Epithelial cell of esophagus (primary cell): ENCODE data around the gene SEC62.
A peak's percentile ranks its signal among the peaks of the same experiment; 100 is the strongest.

Source experiments
- DNase-seq: peaks from one replicate; pipeline ENCODE4 v3.0.0; 2010; ENCODE audit warnings: low read depth
- H3K4me3 ChIP-seq: 2 replicates; pipeline ENCODE4 v1.5.1; 2011; ENCODE audit warnings: mild to moderate bottlenecking, low read length, control low read depth
- TF ChIP-seq, protein P1 (sequence below): IDR thresholded peaks from 2 replicates; pipeline ENCODE4 v1.5.1; 2011; ENCODE audit warnings: low read depth, mild to moderate bottlenecking, low read length, control low read depth, inconsistent platforms; ENCODE audit not compliant: insufficient read depth; ENCODE audit errors: missing control alignments

Gene SEC62

GRCh38 chr3:169939751-169940150, 26.9 kb upstream of the SEC62 start:
- TF ChIP-seq, protein P1, sequence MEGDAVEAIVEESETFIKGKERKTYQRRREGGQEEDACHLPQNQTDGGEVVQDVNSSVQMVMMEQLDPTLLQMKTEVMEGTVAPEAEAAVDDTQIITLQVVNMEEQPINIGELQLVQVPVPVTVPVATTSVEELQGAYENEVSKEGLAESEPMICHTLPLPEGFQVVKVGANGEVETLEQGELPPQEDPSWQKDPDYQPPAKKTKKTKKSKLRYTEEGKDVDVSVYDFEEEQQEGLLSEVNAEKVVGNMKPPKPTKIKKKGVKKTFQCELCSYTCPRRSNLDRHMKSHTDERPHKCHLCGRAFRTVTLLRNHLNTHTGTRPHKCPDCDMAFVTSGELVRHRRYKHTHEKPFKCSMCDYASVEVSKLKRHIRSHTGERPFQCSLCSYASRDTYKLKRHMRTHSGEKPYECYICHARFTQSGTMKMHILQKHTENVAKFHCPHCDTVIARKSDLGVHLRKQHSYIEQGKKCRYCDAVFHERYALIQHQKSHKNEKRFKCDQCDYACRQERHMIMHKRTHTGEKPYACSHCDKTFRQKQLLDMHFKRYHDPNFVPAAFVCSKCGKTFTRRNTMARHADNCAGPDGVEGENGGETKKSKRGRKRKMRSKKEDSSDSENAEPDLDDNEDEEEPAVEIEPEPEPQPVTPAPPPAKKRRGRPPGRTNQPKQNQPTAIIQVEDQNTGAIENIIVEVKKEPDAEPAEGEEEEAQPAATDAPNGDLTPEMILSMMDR: no peak
- DNase-seq: no peak

GRCh38 chr3:169940470-169941181, 26.0 kb upstream of the SEC62 start:
- TF ChIP-seq, protein P1: no peak
- H3K4me3 ChIP-seq: no peak overlapping the region
- no peak for DNase-seq

More at GRCh38 chr3:169939751-169940150, 26.9 kb upstream of the SEC62 start:
- no peak overlapping the region for H3K4me3 ChIP-seq

DNA sequence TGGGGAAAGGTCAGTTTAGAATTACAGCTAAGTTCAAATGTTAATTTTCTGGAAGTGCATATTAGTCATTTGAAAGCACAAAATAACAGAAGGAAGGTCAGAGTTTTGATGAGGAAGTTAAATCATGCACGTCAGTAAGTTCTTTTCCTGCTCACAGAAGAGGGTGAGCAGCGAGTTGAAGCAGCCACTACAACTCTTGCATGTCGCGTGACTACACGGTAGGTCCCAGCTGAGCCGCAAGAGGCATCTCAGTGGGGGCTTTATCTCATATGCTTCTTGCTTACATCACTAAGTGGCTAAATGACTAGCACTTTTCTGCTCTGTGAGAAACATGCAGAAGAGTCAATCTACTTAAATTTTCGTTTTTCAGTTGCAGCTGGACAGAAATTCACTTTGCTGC, 21.3 kb upstream of the SEC62 start:
- H3K4me3 ChIP-seq: no peak overlapping the region
- DNase-seq: no peak
- TF ChIP-seq, protein P1: no peak

- TF ChIP-seq, protein P1: no peak
- no peak overlapping the region for H3K4me3 ChIP-seq
- DNase-seq: no peak
These were observed 20.3 kb upstream of the SEC62 start for GRCh38 chr3:169946336-169946735.

DNA sequence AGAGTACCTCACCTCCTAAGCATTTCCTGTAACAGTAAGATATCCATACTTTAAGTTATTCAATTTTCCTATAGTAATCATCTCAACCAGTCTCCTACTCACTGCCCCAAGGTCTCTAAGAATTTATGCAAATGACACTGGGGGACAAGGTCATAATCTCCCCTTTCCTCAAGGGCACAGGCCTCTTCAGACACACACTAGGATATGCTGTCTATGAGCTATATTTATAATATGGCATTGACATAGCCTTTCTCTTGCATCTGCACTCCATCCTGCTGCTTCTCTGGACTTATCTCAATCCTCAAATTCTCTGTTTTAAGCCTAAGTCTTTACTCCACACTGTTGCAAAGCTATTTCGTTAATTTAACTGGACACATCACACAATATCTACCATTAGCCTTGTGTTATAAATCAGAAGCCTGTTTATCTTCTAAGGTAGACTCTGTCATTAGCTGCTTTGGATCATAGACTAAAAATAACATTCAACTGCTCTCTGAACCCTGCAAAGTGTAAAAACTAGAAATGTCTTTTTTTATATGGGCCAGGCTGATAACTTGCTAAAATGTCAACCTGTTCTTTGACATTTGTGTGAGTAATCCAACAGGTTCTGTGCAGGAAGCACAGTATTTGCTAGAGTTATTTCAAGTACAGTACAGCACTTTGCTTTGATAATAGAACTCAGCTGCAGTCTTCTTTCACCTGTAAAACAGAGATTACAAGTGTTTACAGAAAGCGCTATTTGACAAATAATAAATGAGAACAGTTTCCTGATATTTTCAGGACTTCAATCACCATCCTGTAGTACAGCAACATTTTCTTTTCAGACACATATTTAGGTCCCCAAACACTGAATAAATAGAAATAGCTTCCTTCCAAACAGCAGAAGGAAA, 17.8 kb upstream of the SEC62 start:
- H3K4me3 ChIP-seq: no peak overlapping the region
- TF ChIP-seq, protein P1: no peak
- DNase-seq: peak; percentile 16

DNA sequence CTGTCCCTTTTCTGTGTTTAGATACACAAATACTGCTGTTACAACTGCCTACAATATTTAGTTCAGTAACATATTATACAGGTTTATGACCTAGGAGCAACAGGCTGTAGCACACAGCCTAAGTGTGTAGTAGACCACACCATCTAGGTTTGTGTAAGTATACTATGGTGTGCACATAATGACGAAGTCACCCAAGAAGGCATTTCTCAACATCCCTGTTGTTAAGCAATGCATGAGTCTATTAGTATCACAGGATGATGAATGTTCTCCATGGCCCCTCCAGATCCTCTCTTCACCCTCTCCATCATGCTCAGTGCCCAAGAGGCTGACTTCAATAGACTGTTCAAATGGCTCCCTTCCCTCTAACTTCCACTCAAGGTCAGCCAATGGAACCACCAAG, 14.6 kb upstream of the SEC62 start:
- DNase-seq: peak; percentile 39
- H3K4me3 ChIP-seq: no peak overlapping the region
- TF ChIP-seq, protein P1: no peak
